GM12801 (cell line): ENCODE data around the gene PDE6H.

ENCODE experiments used
- CTCF ChIP-seq: IDR thresholded peaks from one replicate; pipeline ENCODE4 v1.5.1; 2011; ENCODE audit warnings: control low read depth; ENCODE audit not compliant: insufficient read length; ENCODE audit errors: extremely low read depth

PDE6H gene

GRCh38 chr12:14972816-14973215, at the start of gene PDE6H:
Gene PDE6H (plus strand): TSS chr12:14973042. CDS start chr12:14978013, 4,971 bp downstream.
- no peak for TF ChIP-seq CTCF

- no peak for TF ChIP-seq CTCF
These were observed 48.9 kb upstream of the PDE6H start for GRCh38 chr12:14923944-14924343.

- TF ChIP-seq CTCF: no peak
These were observed 48.3 kb upstream of the PDE6H start for GRCh38 chr12:14924541-14924940.

GRCh38 chr12:14927267-14927666, 45.6 kb upstream of the PDE6H start:
- TF ChIP-seq CTCF: no peak

GRCh38 chr12:14928931-14929330, 43.9 kb upstream of the PDE6H start:
- no peak for TF ChIP-seq CTCF

- TF ChIP-seq CTCF: no peak
These were observed 42.5 kb upstream of the PDE6H start for GRCh38 chr12:14930299-14930698.

GRCh38 chr12:14931359-14931758, 41.5 kb upstream of the PDE6H start:
- TF ChIP-seq CTCF: no peak

- no peak for TF ChIP-seq CTCF
These were observed 40.9 kb upstream of the PDE6H start for GRCh38 chr12:14931791-14932560.
